Measurements from ENCODE around the gene IL23R. TPM values are rescaled to one million over a fixed set of nuclear protein-coding genes. Genes with fewer than 3 reads are reported as not detected.

IL23R gene
- total and polyA plus RNA-seq, 2 donors (not counting 3 experiments of a cell fraction or from before 2014, with no cell fraction given) = not detected

GRCh38 chr1:67149179-67149770 is 17.0 kb upstream of the IL23R start:
- Histone ChIP-seq H3K36me3 (ENCODE audit: control insufficient read depth in 2 of 2, extremely low read depth in 1 of 2, insufficient read depth in 2 of 2, low read length in 2 of 2) (no peaks in the 10 kb centered on the region), H3K4me3 (replicated peaks in 1 of 3; ENCODE audit: insufficient read depth in 1 of 3, low read depth in 1 of 3, low read length in 3 of 3) (no peak overlapping the region), H3K4me2 (ENCODE audit: insufficient read depth, low read length) (no peak overlapping the region), H3K9ac (replicated peaks; ENCODE audit: extremely low read depth, insufficient read depth, low read length) (no peak overlapping the region), H3K9me3 (replicated peaks; ENCODE audit: control insufficient read depth, insufficient read depth, low read length) (no peaks in the 10 kb centered on the region), H3K27ac (ENCODE audit: insufficient read depth, low read depth, low read length) (no peak overlapping the region), H3K4me1 (ENCODE audit: control insufficient read depth, extremely low read depth, insufficient read depth, low read length) (no peaks in the 10 kb centered on the region), H4K20me1 (replicated peaks; ENCODE audit: control insufficient read depth, extremely low read depth, insufficient read depth, low read length) (no peaks in the 10 kb centered on the region), H3K79me2 (ENCODE audit: control insufficient read depth, insufficient read depth, low read length) (no peaks in the 10 kb centered on the region), H3K9me1 (replicated peaks; ENCODE audit: control insufficient read depth, extremely low read depth, insufficient read depth, low read length) (no peaks in the 10 kb centered on the region), H3K27me3 (ENCODE audit: control insufficient read depth in 2 of 2, insufficient read depth in 2 of 2, low read length in 2 of 2) (peaks cover 0 to 5% of the 10 kb centered on the region in 2 experiments), H2AFZ (ENCODE audit: low read depth, low read length) (peak overlapping the region; percentile 32)
- ChIA-PET POLR2A (interaction anchor here (1.0 kb wide), 1 partner anchor 153 kb away, joined by 3 read pairs; no protein-coding TSS in a partner anchor), CTCF (interaction anchor here (0.6 to 6.7 kb wide), 40 partner anchors 9 to 391 kb away, joined by 3 to 316 read pairs (median 5); partner anchors contain the start of genes C1orf141 and SLC35D1)
- peak; percentile 74 for DNase-seq (ENCODE audit: low read depth, low spot score)
- dilution Hi-C loops (cut with MboI; ENCODE audit: extremely low pct_ligation_motif_present, low sequenced_read_pairs) = no loop called here
- TF ChIP-seq POLR2AphosphoS5 (IDR thresholded peaks at IDR 0.05; ENCODE audit: insufficient read depth, low read depth, low read length) = no peak
- peak; percentile 56 to 81 for TF ChIP-seq CTCF (IDR thresholded peaks at IDR 0.05; ENCODE audit: extremely low read depth in 1 of 2, insufficient read depth in 1 of 2, low read depth in 1 of 2, low read length in 2 of 2)
- no peak for TF ChIP-seq EZH2 (IDR thresholded peaks at IDR 0.05; ENCODE audit: borderline replicate concordance, low read depth, low read length, severe bottlenecking)
- TF ChIP-seq MYC (IDR thresholded peaks at IDR 0.05; ENCODE audit: low read depth, low read length) = no peak
- intact Hi-C loops (cut with micrococcal nuclease) = loop anchor here (1.0 to 10.0 kb wide), 4 partner anchors 63 to 694 kb away; no protein-coding TSS in a partner anchor
- BruUV-seq (replicated peaks) = no TSS peak
- FAIRE-seq = peak; percentile 87

GRCh38 chr1:67150931-67151330 is 15.3 kb upstream of the IL23R start:
- BruUV-seq (replicated peaks) = no TSS peak
- dilution Hi-C loops (cut with MboI; ENCODE audit: extremely low pct_ligation_motif_present, low sequenced_read_pairs) (no loop called here), intact Hi-C loops (cut with micrococcal nuclease) (no loop called here)
- Histone ChIP-seq H3K4me3 (replicated peaks in 1 of 3; ENCODE audit: insufficient read depth in 1 of 3, low read depth in 1 of 3, low read length in 3 of 3) (no peak overlapping the region), H4K20me1 (replicated peaks; ENCODE audit: control insufficient read depth, extremely low read depth, insufficient read depth, low read length) (no peaks in the 10 kb centered on the region), H3K27ac (ENCODE audit: insufficient read depth, low read depth, low read length) (no peak overlapping the region), H3K36me3 (ENCODE audit: control insufficient read depth in 2 of 2, extremely low read depth in 1 of 2, insufficient read depth in 2 of 2, low read length in 2 of 2) (no peaks in the 10 kb centered on the region), H2AFZ (ENCODE audit: low read depth, low read length) (no peak overlapping the region), H3K9me3 (replicated peaks; ENCODE audit: control insufficient read depth, insufficient read depth, low read length) (no peaks in the 10 kb centered on the region), H3K9me1 (replicated peaks; ENCODE audit: control insufficient read depth, extremely low read depth, insufficient read depth, low read length) (no peaks in the 10 kb centered on the region), H3K4me2 (ENCODE audit: insufficient read depth, low read length) (no peak overlapping the region), H3K79me2 (ENCODE audit: control insufficient read depth, insufficient read depth, low read length) (no peaks in the 10 kb centered on the region), H3K4me1 (ENCODE audit: control insufficient read depth, extremely low read depth, insufficient read depth, low read length) (no peaks in the 10 kb centered on the region), H3K27me3 (ENCODE audit: control insufficient read depth in 2 of 2, insufficient read depth in 2 of 2, low read length in 2 of 2) (peaks cover 0 to 5% of the 10 kb centered on the region in 2 experiments), H3K9ac (replicated peaks; ENCODE audit: extremely low read depth, insufficient read depth, low read length) (no peak overlapping the region)
- CTCF ChIA-PET = interaction anchor here (3.2 to 6.7 kb wide), 4 partner anchors 62 to 387 kb away, joined by 40 to 316 read pairs (median 86); no protein-coding TSS in a partner anchor
- TF ChIP-seq CTCF (IDR thresholded peaks at IDR 0.05; ENCODE audit: extremely low read depth in 1 of 2, insufficient read depth in 1 of 2, low read depth in 1 of 2, low read length in 2 of 2) (no peak), GATA2 (IDR thresholded peaks at IDR 0.05; ENCODE audit: insufficient read depth, insufficient read length, low read depth, low read length) (no peak), POLR2A (IDR thresholded peaks at IDR 0.05; ENCODE audit: low read depth, low read length) (no peak), POLR2AphosphoS5 (IDR thresholded peaks at IDR 0.05; ENCODE audit: insufficient read depth, low read depth, low read length) (no peak), FOS (IDR thresholded peaks at IDR 0.05; ENCODE audit: borderline replicate concordance, insufficient read depth, low read length) (no peak), MYC (IDR thresholded peaks at IDR 0.05; ENCODE audit: low read depth, low read length) (no peak), EZH2 (IDR thresholded peaks at IDR 0.05; ENCODE audit: borderline replicate concordance, low read depth, low read length, severe bottlenecking) (no peak), MAX (IDR thresholded peaks at IDR 0.05; ENCODE audit: insufficient read depth, insufficient read length) (no peak), JUN (IDR thresholded peaks at IDR 0.05; ENCODE audit: borderline replicate concordance, insufficient read depth, insufficient read length, low read depth) (no peak)
- FAIRE-seq = no peak
- DNase-seq (ENCODE audit: low read depth, low spot score) = no peak
- POLR2A ChIA-PET = no interaction called here
